Activated CD4-positive, alpha-beta T cell treated with anti-CD3 and anti-CD28 coated beads for 4 hours (primary cell): ENCODE results near the gene CECR2.
"Not testable (repeated sequence)": the region's sequence is repeated elsewhere in the genome, so short reads cannot be mapped to it uniquely, and the experiment has no call there.

ENCODE experiments used
- DNase-seq, 2 donors: peaks; one replicate each; pipeline ENCODE4 v3.0.0-alpha.2; 2020

The CECR2 gene

GRCh38 chr22:17407643-17408042, 38.4 kb downstream of the CECR2 start:
- no peak for DNase-seq

GRCh38 chr22:17410576-17410975, 41.3 kb downstream of the CECR2 start:
- DNase-seq = no peak

GRCh38 chr22:17411213-17411612, 42.0 kb downstream of the CECR2 start:
- no peak for DNase-seq

- no peak for DNase-seq
These were observed 43.0 kb downstream of the CECR2 start for GRCh38 chr22:17412232-17412631.

GRCh38 chr22:17418890-17419324, 49.6 kb downstream of the CECR2 start:
- DNase-seq = no peak

GRCh38 chr22:17419348-17419747, 50.1 kb downstream of the CECR2 start:
- no peak for DNase-seq

GRCh38 chr22:17422736-17423343, 53.6 kb downstream of the CECR2 start:
- no peak for DNase-seq

GRCh38 chr22:17423616-17424015, 54.4 kb downstream of the CECR2 start:
- no peak for DNase-seq

- not testable (repeated sequence) for DNase-seq
These were observed 58.3 kb downstream of the CECR2 start for GRCh38 chr22:17427528-17427927.

- DNase-seq = no peak
These were observed 60.3 kb downstream of the CECR2 start for GRCh38 chr22:17429516-17429915.

GRCh38 chr22:17430412-17430811, 61.2 kb downstream of the CECR2 start:
- no peak for DNase-seq

- DNase-seq = no peak
These were observed 61.9 kb downstream of the CECR2 start for GRCh38 chr22:17431179-17431578.

GRCh38 chr22:17434856-17435255, 65.6 kb downstream of the CECR2 start:
- DNase-seq = no peak

- no peak for DNase-seq
These were observed 66.1 kb downstream of the CECR2 start for GRCh38 chr22:17435375-17435774.

GRCh38 chr22:17436382-17436980, 67.2 kb downstream of the CECR2 start:
- DNase-seq = no peak

- no peak for DNase-seq
These were observed 67.7 kb downstream of the CECR2 start for GRCh38 chr22:17436981-17437412.

GRCh38 chr22:17438026-17438425, 68.8 kb downstream of the CECR2 start:
- DNase-seq = no peak

- DNase-seq = no peak
These were observed 72.1 kb downstream of the CECR2 start for GRCh38 chr22:17441326-17441725.

- DNase-seq = no peak
These were observed 74.3 kb downstream of the CECR2 start for GRCh38 chr22:17443405-17444203.

- no peak for DNase-seq
These were observed 74.9 kb downstream of the CECR2 start for GRCh38 chr22:17444204-17444504.

- DNase-seq = no peak
These were observed 77.4 kb downstream of the CECR2 start for GRCh38 chr22:17446698-17447097.

GRCh38 chr22:17451316-17451715, 82.1 kb downstream of the CECR2 start:
- no peak for DNase-seq

GRCh38 chr22:17460895-17461294, 91.6 kb downstream of the CECR2 start:
- DNase-seq = no peak

- DNase-seq = no peak
These were observed 101.7 kb downstream of the CECR2 start for GRCh38 chr22:17470880-17471500.
